Neural cell (in vitro differentiated cells): ENCODE data around the gene DPH6. TPM values are rescaled to one million over a fixed set of nuclear protein-coding genes. Genes with fewer than 3 reads are reported as not detected.
A peak's percentile ranks its signal among the peaks of the same experiment; 100 is the strongest.
"Not testable (repeated sequence)": the region's sequence is repeated elsewhere in the genome, so short reads cannot be mapped to it uniquely, and the experiment has no call there.

Experiments
- H2AFZ ChIP-seq: fragments of 200-600, 300-800 bp; sonication (generic), shearing (Covaris generic); 2 replicates; pipeline ENCODE4 v1.6.0; 2014; ENCODE audit warnings: low read depth, mild to moderate bottlenecking, antibody characterized with exemption, low read length, moderate library complexity
- H3F3A ChIP-seq: fragments of 200-600 bp; shearing (Covaris generic); 2 replicates; pipeline ENCODE4 v1.6.1; 2016; ENCODE audit warnings: mild to moderate bottlenecking, moderate library complexity, mixed read lengths, antibody characterized with exemption, low read length; ENCODE audit not compliant: insufficient read depth, poor library complexity, severe bottlenecking
- H3K27ac ChIP-seq: fragments of 200-600, 300-800 bp; sonication (generic), shearing (Covaris generic); 2 replicates; pipeline ENCODE4 v1.5.1; 2014; ENCODE audit warnings: mild to moderate bottlenecking, low read length, moderate library complexity
- H3K27me3 ChIP-seq: fragments of 300-800, 200-600 bp; sonication (generic), shearing (Covaris generic); 2 replicates; pipeline ENCODE4 v1.6.0; 2014; ENCODE audit warnings: mild to moderate bottlenecking, low read depth, low read length, moderate library complexity; ENCODE audit not compliant: insufficient read depth
- H3K36me3 ChIP-seq: fragments of 300-800, 200-600 bp; sonication (generic), shearing (Covaris generic); 2 replicates; pipeline ENCODE4 v1.5.1; 2014; ENCODE audit warnings: mild to moderate bottlenecking, antibody characterized with exemption, low read length, moderate library complexity; ENCODE audit not compliant: insufficient read depth
- H3K4me2 ChIP-seq: fragments of 300-800, 200-600 bp; sonication (generic), shearing (Covaris generic); 2 replicates; pipeline ENCODE4 v1.6.0; 2014; ENCODE audit warnings: mild to moderate bottlenecking, low read length
- H3K4me3 ChIP-seq: fragments of 300-800, 200-600 bp; sonication (generic), shearing (Covaris generic); 2 replicates; pipeline ENCODE4 v1.5.1; 2014; ENCODE audit warnings: mild to moderate bottlenecking, low read length, moderate library complexity
- H3K79me2 ChIP-seq: fragments of 200-600 bp; shearing (Covaris generic); replicated peaks from 2 replicates; pipeline ENCODE4 v1.6.0; 2014; ENCODE audit warnings: mild to moderate bottlenecking, low read length, moderate library complexity; ENCODE audit not compliant: insufficient read depth
- H3K9ac ChIP-seq: fragments of 300-800, 200-600 bp; sonication (generic), shearing (Covaris generic); 2 replicates; pipeline ENCODE4 v1.6.1; 2016; ENCODE audit warnings: mild to moderate bottlenecking, low read length, mixed read lengths
- H3K9me2 ChIP-seq: fragments of 200-600 bp; shearing (Covaris generic); 2 replicates; pipeline ENCODE4 v1.6.1; 2016; ENCODE audit warnings: mild to moderate bottlenecking, low read length, mixed read lengths; ENCODE audit not compliant: insufficient read depth
- H3K9me3 ChIP-seq: fragments of 200-600, 300-800 bp; sonication (generic), shearing (Covaris generic); 2 replicates; pipeline ENCODE4 v1.6.1; 2016; ENCODE audit warnings: mild to moderate bottlenecking, mixed run types, low read length, moderate library complexity, mixed read lengths
- H4K20me1 ChIP-seq: fragments of 200-600 bp; shearing (Covaris generic); 2 replicates; pipeline ENCODE4 v1.6.1; 2016; ENCODE audit warnings: mild to moderate bottlenecking, mixed run types; ENCODE audit not compliant: insufficient read depth
- CTCF ChIP-seq: fragments of 450-650 bp; IDR thresholded peaks from 2 replicates; pipeline ENCODE4 v1.5.1; 2014; ENCODE audit warnings: antibody characterized with exemption, mild to moderate bottlenecking, moderate library complexity; ENCODE audit not compliant: poor library complexity, severe bottlenecking
- EP300 ChIP-seq: fragments of 450-650 bp; conservative IDR thresholded peaks from 2 replicates; pipeline ENCODE4 v1.6.1; 2014; ENCODE audit warnings: antibody characterized with exemption, mild to moderate bottlenecking, moderate library complexity; ENCODE audit not compliant: poor library complexity, severe bottlenecking
- EZH2 ChIP-seq: fragments of 200-600, 300-800 bp; shearing (Covaris generic), sonication (generic); IDR thresholded peaks from 2 replicates; pipeline ENCODE4 v1.6.1; 2014; ENCODE audit warnings: antibody characterized with exemption, low read length, borderline replicate concordance, mild to moderate bottlenecking; ENCODE audit not compliant: insufficient read depth, poor library complexity, severe bottlenecking
- MXI1 ChIP-seq: fragments of 450-650 bp; conservative IDR thresholded peaks from 2 replicates; pipeline ENCODE4 v1.6.1; 2014; ENCODE audit warnings: antibody characterized with exemption, mild to moderate bottlenecking; ENCODE audit not compliant: poor library complexity, severe bottlenecking
- POLR2AphosphoS5 ChIP-seq: IDR thresholded peaks from 2 replicates; pipeline ENCODE4 v1.6.1; 2012
- RAD21 ChIP-seq: fragments of 450-650 bp; conservative IDR thresholded peaks from 2 replicates; pipeline ENCODE4 v1.6.1; 2014; ENCODE audit warnings: antibody characterized with exemption, mild to moderate bottlenecking, moderate library complexity
- REST ChIP-seq: IDR thresholded peaks from 2 replicates; pipeline ENCODE4 v1.6.1; 2012; ENCODE audit warnings: borderline replicate concordance
- SMC3 ChIP-seq: fragments of 450-650 bp; conservative IDR thresholded peaks from 2 replicates; pipeline ENCODE4 v1.6.1; 2014; ENCODE audit warnings: antibody characterized with exemption, mild to moderate bottlenecking, moderate library complexity; ENCODE audit not compliant: poor library complexity
- TAF1 ChIP-seq: IDR thresholded peaks from 2 replicates; pipeline ENCODE4 v1.6.1; 2012; ENCODE audit warnings: low read depth
- polyA minus RNA-seq: library from RNA; depleted of rRNA, polyadenylated mRNA; stranded (reverse); fragments of >200 nt; gene quantifications from 2 replicates; pipeline ENCODE4 v1.2.3, GENCODE V29; 2014
- polyA plus RNA-seq: library from polyadenylated mRNA; depleted of rRNA; stranded (reverse); fragments of >200 nt; gene quantifications from 2 replicates; pipeline ENCODE4 v1.2.3, GENCODE V29; 2014

DPH6 gene
- polyA plus RNA-seq (3.0 and 6.9 TPM in 2 replicates), polyA minus RNA-seq (17.9 and 26.8 TPM in 2 replicates)

GRCh38 chr15:35545824-35546510 lies at the start of gene DPH6:
Gene DPH6 (minus strand): TSS chr15:35546165. CDS start chr15:35546141, 24 bp downstream.
- Histone ChIP-seq H3K9me2 (no peaks in the 10 kb centered on the region), H3K9ac (peak within 1 kb of the TSS; percentile 83), H3K27ac (peak within 1 kb of the TSS; percentile 81), H4K20me1 (no peaks in the 10 kb centered on the region), H3K4me2 (peak within 1 kb of the TSS; percentile 60), H3K4me3 (peak within 1 kb of the TSS; percentile 87), H3K9me3 (no peaks in the 10 kb centered on the region), H2AFZ (peak within 1 kb of the TSS; percentile 91), H3F3A (no peaks in the 10 kb centered on the region), H3K36me3 (no peaks in the 10 kb centered on the region), H3K79me2 (no peaks in the 10 kb centered on the region), H3K27me3 (no peaks in the 10 kb centered on the region)
- TF ChIP-seq CTCF (no peak), RAD21 (peak; percentile 52), SMC3 (peak; percentile 64), POLR2AphosphoS5 (peak; percentile 73), MXI1 (peak; percentile 83), TAF1 (peak; percentile 21), EP300 (peak; percentile 74), EZH2 (no peak)

- Histone ChIP-seq H3K9me2 (no peaks in the 10 kb centered on the region), H3K27me3 (no peaks in the 10 kb centered on the region), H3F3A (no peaks in the 10 kb centered on the region), H4K20me1 (no peaks in the 10 kb centered on the region), H3K4me3 (no peak overlapping the region), H3K36me3 (no peaks in the 10 kb centered on the region), H2AFZ (no peak overlapping the region), H3K9me3 (peaks cover 1% of the 10 kb centered on the region), H3K4me2 (no peak overlapping the region), H3K79me2 (no peaks in the 10 kb centered on the region), H3K9ac (no peak overlapping the region), H3K27ac (peak overlapping the region; percentile 50)
- TF ChIP-seq MXI1 (no peak), RAD21 (no peak), EZH2 (no peak), EP300 (no peak), CTCF (no peak), TAF1 (no peak), POLR2AphosphoS5 (no peak), SMC3 (no peak), REST (no peak)
These were observed 49.7 kb upstream of the DPH6 start for GRCh38 chr15:35595656-35596055.

- H3K4me3 ChIP-seq, H3K27ac ChIP-seq: not testable (repeated sequence)
These were observed 46.0 kb upstream of the DPH6 start for GRCh38 chr15:35591987-35592386.

More at GRCh38 chr15:35591987-35592386, 46.0 kb upstream of the DPH6 start:
- H3F3A ChIP-seq, H3K36me3 ChIP-seq, H3K79me2 ChIP-seq, H3K9me2 ChIP-seq, H4K20me1 ChIP-seq, H3K9ac ChIP-seq, H3K27me3 ChIP-seq, H2AFZ ChIP-seq, H3K9me3 ChIP-seq, H3K4me2 ChIP-seq: not testable (repeated sequence)
